ENCODE measurements around the gene TMEM39B. TPM values are rescaled to one million over a fixed set of nuclear protein-coding genes. Genes with fewer than 3 reads are reported as not detected.

The TMEM39B gene
- total and polyA plus RNA-seq, 2 experiments from 2014 or later = 10.1 to 17.8 TPM

- Histone ChIP-seq H3K4me2 (no peak overlapping the region), H2AFZ (no peak overlapping the region), H3K36me3 (ENCODE audit: insufficient read depth) (peaks cover 4% of the 10 kb centered on the region; the same call in 1 of the 2 replicates), H3F3A (replicated peaks; ENCODE audit: low read depth) (0 out of 2 replicates have a peak, but pooled peaks cover 4% of the 10 kb centered on the region), H4K20me1 (replicated peaks; ENCODE audit: insufficient read depth) (0 out of 2 replicates have a peak, but pooled peaks cover 13% of the 10 kb centered on the region), H3K9me2 (ENCODE audit: insufficient read depth) (no peaks in the 10 kb centered on the region), H3K4me1 (ENCODE audit: insufficient read depth) (no peaks in the 10 kb centered on the region), H3K4me3 (no peak overlapping the region), H3K79me2 (replicated peaks; ENCODE audit: insufficient read depth) (no peaks in the 10 kb centered on the region), H3K27ac (ENCODE audit: low read depth) (no peak overlapping the region), H3K27me3 (ENCODE audit: insufficient read depth) (no peaks in the 10 kb centered on the region)
- no peaks in the 10 kb centered on the region; the same call in 2 of the 3 replicates for H3K9me3 Mint-ChIP-seq
- ATAC-seq (no peak), DNase-seq (ENCODE audit: low spot score) (no peak)
- no peaks in the 10 kb centered on the region for H3K4me1 Mint-ChIP-seq
- peaks cover 44% of the 10 kb centered on the region for H3K36me3 Mint-ChIP-seq (ENCODE audit: low read depth)
- TF ChIP-seq JUNB (IDR thresholded peaks at IDR 0.05; ENCODE audit: unreplicated experiment) (no peak), ZNF331 (CRISPR knock-in tag; IDR thresholded peaks at IDR 0.05; ENCODE audit: low read depth) (no peak), ZNF114 (CRISPR knock-in tag; IDR thresholded peaks at IDR 0.05) (no peak), STAT1 (IDR thresholded peaks at IDR 0.05; ENCODE audit: unreplicated experiment) (no peak), CREB1 (CRISPR knock-in tag; IDR thresholded peaks at IDR 0.05; ENCODE audit: low read depth) (no peak), ZNF462 (CRISPR knock-in tag; IDR thresholded peaks at IDR 0.05) (no peak), ETS1 (IDR thresholded peaks at IDR 0.05) (no peak), REST (IDR thresholded peaks at IDR 0.05; ENCODE audit: unreplicated experiment) (no peak), CTCF (conservative IDR thresholded peaks at IDR 0.05; ENCODE audit: low read depth in 2 of 2) (no peak), NANOG (IDR thresholded peaks at IDR 0.05; ENCODE audit: borderline replicate concordance) (no peak), EZH2phosphoT487 (IDR thresholded peaks at IDR 0.05; ENCODE audit: unreplicated experiment) (no peak), EZH2 (IDR thresholded peaks at IDR 0.05; ENCODE audit: low read depth, unreplicated experiment) (no peak), POLR2AphosphoS5 (IDR thresholded peaks at IDR 0.05; ENCODE audit: low read depth) (no peak)
- H3K27ac Mint-ChIP-seq = no peak overlapping the region
- H3K4me3 Mint-ChIP-seq = no peak overlapping the region
- H3K27me3 Mint-ChIP-seq (ENCODE audit: insufficient read depth, low read depth, poor library complexity) = peaks cover 4% of the 10 kb centered on the region
These were observed 27.6 kb downstream of the TMEM39B start for GRCh38 chr1:32100359-32100758.

Measured in GM23338 (cell line).